KMS-11 (cell line): ENCODE data around the gene SPINK7.

ENCODE experiments used
- H2AFZ ChIP-seq: fragments of 200-600 bp; sonication (generic); 2 replicates; pipeline ENCODE4 v1.6.1; 2016; ENCODE audit warnings: antibody characterized with exemption, mixed run types, low read depth
- H3K27ac ChIP-seq: fragments of 200-600 bp; sonication (generic); 2 replicates; pipeline ENCODE4 v1.6.1; 2016; ENCODE audit warnings: mild to moderate bottlenecking, mixed run types
- H3K27me3 ChIP-seq: fragments of 200-600 bp; sonication (generic); 2 replicates; pipeline ENCODE4 v1.6.1; 2017; ENCODE audit warnings: mild to moderate bottlenecking, low read depth, mixed run types, moderate library complexity; ENCODE audit not compliant: insufficient read depth
- H3K36me3 ChIP-seq: fragments of 200-600 bp; sonication (generic); 2 replicates; pipeline ENCODE4 v1.6.1; 2017; ENCODE audit warnings: mild to moderate bottlenecking, mixed run types; ENCODE audit not compliant: insufficient read depth
- H3K4me1 ChIP-seq: fragments of 200-600 bp; sonication (generic); 2 replicates; pipeline ENCODE4 v1.6.1; 2016; ENCODE audit warnings: mild to moderate bottlenecking, low read depth, mixed run types; ENCODE audit not compliant: poor library complexity, severe bottlenecking
- H3K4me2 ChIP-seq: fragments of 200-600 bp; sonication (generic); 2 replicates; pipeline ENCODE4 v1.7.0; 2016; ENCODE audit warnings: mild to moderate bottlenecking, mixed run types
- H3K4me3 ChIP-seq: fragments of 200-600 bp; sonication (generic); IDR thresholded peaks from 2 replicates; pipeline ENCODE4 v1.6.1; 2017; ENCODE audit warnings: low read depth, low read length, mixed read lengths; ENCODE audit not compliant: insufficient read depth
- H3K79me2 ChIP-seq: fragments of 200-600 bp; sonication (generic); 2 replicates; pipeline ENCODE4 v1.6.1; 2016; ENCODE audit warnings: low read depth, mixed run types; ENCODE audit not compliant: insufficient read depth
- H3K9ac ChIP-seq: fragments of 200-600 bp; sonication (generic); 2 replicates; pipeline ENCODE4 v1.6.1; 2016; ENCODE audit warnings: mild to moderate bottlenecking, mixed run types
- H4K20me1 ChIP-seq: fragments of 200-600 bp; sonication (generic); 2 replicates; pipeline ENCODE4 v1.6.1; 2016; ENCODE audit warnings: mild to moderate bottlenecking, mixed run types; ENCODE audit not compliant: insufficient read depth
- CTCF ChIP-seq: fragments of 200-600 bp; sonication (generic); conservative IDR thresholded peaks from 2 replicates; pipeline ENCODE4 v1.6.1; 2017; ENCODE audit warnings: low read depth, mild to moderate bottlenecking, antibody characterized with exemption, low read length, moderate library complexity, mixed read lengths

The SPINK7 gene

GRCh38 chr5:148353634-148354033 is 41.4 kb downstream of the SPINK7 start:
- no peaks in the 10 kb centered on the region for H3K79me2 ChIP-seq
- no peak for TF ChIP-seq CTCF
- no peaks in the 10 kb centered on the region for H3K4me1 ChIP-seq
- no peak overlapping the region for H2AFZ ChIP-seq
- no peak overlapping the region for H3K9ac ChIP-seq
- no peaks in the 10 kb centered on the region for H3K36me3 ChIP-seq
- no peak overlapping the region for H3K4me3 ChIP-seq
- no peaks in the 10 kb centered on the region for H3K27me3 ChIP-seq
- no peak overlapping the region for H3K27ac ChIP-seq
- no peaks in the 10 kb centered on the region for H4K20me1 ChIP-seq
- no peak overlapping the region for H3K4me2 ChIP-seq

- Histone ChIP-seq H3K4me3 (no peak overlapping the region), H2AFZ (no peak overlapping the region), H4K20me1 (no peaks in the 10 kb centered on the region), H3K36me3 (no peaks in the 10 kb centered on the region), H3K4me1 (no peaks in the 10 kb centered on the region), H3K4me2 (no peak overlapping the region), H3K27me3 (no peaks in the 10 kb centered on the region), H3K9ac (no peak overlapping the region), H3K27ac (no peak overlapping the region), H3K79me2 (no peaks in the 10 kb centered on the region)
- TF ChIP-seq CTCF, result no peak
These were observed 52.1 kb downstream of the SPINK7 start for GRCh38 chr5:148364343-148364742.
